COLO668 (cell line): ENCODE results near the gene LRRC43.
"Not testable (repeated sequence)": the region's sequence is repeated elsewhere in the genome, so short reads cannot be mapped to it uniquely, and the experiment has no call there.

ENCODE experiments used
- DNase-seq: peaks from one replicate; lab custom pipeline; 2025; ENCODE audit not compliant: unreplicated experiment; lab: John Stamatoyannopoulos, UW

Gene LRRC43

GRCh38 chr12:122190842-122191668, 8.1 kb downstream of the LRRC43 start:
- DNase-seq: peak; percentile 68

DNA sequence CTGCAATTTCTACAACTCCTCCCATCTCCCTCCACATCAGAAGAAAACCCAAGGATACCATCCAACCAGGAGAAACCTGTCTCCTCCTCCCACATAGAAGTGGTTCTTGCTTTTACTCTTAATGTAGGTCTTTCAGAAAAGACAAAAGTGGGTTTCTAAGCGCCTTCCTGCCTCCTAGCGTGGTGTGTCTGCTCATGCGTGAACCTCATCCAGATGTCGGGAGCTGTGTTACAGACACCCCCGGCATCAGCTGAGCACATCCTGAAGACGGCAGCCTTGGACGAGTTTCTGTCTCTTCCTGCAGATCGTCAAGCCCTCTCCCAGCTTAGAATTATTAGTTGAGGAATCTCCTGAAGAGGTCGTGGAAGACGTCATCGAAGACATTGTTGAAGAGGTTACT, 9.5 kb downstream of the LRRC43 start:
- DNase-seq: no peak

GRCh38 chr12:122194804-122195203, 11.9 kb downstream of the LRRC43 start:
- DNase-seq: no peak

- DNase-seq: no peak
Measured at GRCh38 chr12:122195405-122195804, 12.5 kb downstream of the LRRC43 start.

GRCh38 chr12:122197612-122197966, 14.7 kb downstream of the LRRC43 start:
- DNase-seq: no peak

DNA sequence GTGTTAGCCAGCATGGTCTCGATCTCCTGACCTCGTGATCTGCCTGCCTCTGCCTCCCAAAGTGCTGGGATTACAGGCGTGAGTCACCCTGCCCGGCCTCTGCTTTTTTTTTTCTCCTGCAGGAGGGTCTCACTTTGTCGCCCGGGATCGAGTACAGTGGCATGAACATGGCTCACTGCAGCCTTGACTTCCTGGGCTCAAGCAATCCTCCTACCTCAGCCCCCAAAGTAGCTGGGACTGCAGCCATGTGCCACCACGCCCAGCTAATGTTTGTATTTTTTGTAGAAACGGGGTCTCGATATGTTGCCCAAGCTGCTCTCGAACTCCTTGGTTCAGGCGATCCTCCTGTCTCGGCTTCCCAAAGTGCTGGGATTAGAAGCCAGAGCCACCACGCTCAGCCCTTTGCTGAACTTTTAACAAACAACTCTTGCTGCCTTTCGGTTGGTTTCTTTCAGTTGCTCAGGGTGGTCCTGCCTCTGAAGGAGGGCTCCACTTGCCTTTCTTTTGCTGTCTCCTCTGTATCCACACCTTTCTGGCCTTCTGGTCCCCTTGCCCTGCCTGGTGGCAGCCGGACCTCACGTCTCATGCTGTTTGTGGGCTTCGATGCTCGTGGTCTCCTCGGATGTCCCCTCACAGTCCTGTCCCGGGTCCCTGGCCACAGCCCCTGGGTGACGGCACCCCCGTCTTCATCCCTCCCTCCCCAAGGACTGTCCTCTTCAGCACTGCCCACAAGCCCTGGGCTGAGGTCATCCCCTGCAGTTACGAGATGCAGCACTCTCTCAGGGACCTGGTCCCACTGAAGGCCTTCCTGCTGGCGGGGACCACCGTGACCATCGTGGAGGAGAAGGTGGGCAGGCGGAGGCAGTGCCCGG, 16.8 kb downstream of the LRRC43 start:
- DNase-seq: no peak

- DNase-seq: no peak
Measured at GRCh38 chr12:122200541-122201175, 17.7 kb downstream of the LRRC43 start.

- no peak for DNase-seq
Measured at GRCh38 chr12:122201381-122201780, 18.5 kb downstream of the LRRC43 start.

DNA sequence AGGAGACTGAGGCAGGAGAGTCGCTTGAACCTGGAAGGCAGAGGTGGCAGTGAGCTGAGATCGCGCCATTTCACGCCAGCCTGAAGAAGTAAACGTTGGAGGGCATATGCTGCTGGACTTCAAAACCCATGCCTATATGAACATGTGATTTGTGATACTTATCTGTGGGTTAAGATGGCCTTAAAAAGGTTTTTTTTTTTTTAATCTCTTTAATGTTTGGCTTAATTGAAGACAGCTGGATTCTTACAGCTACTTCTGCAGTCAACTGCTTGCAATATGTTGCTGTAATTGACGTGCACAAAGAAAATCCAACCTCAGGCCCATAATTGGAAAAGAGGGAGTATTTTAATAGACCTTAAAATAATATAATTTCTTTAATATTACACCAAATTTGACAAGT, 19.1 kb downstream of the LRRC43 start:
- no peak for DNase-seq

DNA sequence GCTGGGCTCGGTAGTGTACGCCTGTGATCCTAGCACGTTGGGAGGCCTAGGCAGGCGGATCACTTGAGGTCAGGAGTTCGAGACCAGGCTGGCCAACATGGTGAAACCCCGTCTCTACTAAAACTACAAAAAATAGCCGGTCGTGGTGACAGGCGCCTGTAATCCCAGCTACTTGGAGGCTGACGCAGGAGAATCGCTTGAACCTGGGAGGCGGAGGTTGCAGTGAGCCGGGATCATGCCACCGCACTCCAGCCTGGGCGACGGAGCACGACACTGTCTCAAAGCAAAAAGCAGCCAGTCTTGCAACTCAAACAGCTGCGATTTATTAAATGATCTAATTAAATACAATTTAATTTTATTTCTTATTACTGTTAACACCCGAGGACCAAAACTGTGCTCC, 19.9 kb downstream of the LRRC43 start:
- not testable (repeated sequence) for DNase-seq

GRCh38 chr12:122203301-122204166, 20.6 kb downstream of the LRRC43 start, which contains the start of gene B3GNT4:
TSS of gene B3GNT4 (plus strand) at chr12:122203709. CDS start at chr12:122204619, 910 bp downstream.
- peak; percentile 78 for DNase-seq

GRCh38 chr12:122204167-122205052, 21.5 kb downstream of the LRRC43 start:
- peak; percentile 58 for DNase-seq

DNA sequence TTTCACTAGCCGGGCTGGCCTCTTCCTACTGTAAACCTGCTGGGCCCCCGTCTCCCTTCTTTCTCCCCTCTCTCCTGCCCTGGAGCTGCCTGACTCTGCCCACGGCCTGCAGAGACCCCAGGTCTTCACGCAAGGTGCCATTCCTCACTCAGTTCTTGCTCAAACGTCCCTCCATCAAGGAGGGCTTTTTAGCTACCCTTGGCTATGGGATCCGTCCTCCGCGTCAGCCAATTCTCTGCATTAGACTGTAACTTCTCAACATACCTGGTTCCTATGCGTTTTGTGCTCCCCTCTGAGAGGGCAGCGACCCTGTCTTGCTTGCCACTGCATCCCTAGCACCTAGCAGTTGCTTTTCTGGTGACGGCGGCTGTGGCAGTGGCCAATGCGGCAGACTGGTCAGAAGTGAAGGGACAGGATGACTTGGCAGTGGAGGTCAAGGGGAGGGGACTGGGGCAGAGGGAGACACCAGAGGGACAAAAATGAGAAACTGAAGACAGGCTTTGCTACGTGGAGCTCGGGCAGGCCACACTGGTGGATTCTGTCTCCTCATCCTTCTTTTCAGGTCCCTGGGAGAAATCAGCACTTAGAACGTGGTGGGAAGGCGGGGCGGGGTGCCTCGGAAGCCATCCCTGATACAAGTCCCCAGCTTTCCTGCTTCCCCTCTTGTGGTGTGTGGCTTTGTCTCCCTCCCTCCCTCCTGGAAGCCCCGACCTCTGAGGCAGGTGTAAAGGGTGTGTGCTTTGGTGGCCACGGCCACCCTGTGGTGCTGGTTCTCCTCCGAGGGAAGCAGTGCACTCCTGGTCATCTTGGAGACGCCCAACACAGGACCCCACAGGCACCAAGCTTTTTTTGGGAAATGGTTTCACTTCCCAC, 22.4 kb downstream of the LRRC43 start:
- no peak for DNase-seq

GRCh38 chr12:122206111-122206881, 23.4 kb downstream of the LRRC43 start:
- DNase-seq: no peak

GRCh38 chr12:122206976-122207375, 24.1 kb downstream of the LRRC43 start:
- DNase-seq: no peak

GRCh38 chr12:122207391-122207790, 24.5 kb downstream of the LRRC43 start:
- no peak for DNase-seq

- no peak for DNase-seq
Measured at GRCh38 chr12:122208073-122208820, 25.3 kb downstream of the LRRC43 start.
